Activated CD8-positive, alpha-beta memory T cell treated with anti-CD3 and anti-CD28 coated beads for 24 hours (primary cell): ENCODE data around the gene GIMAP1.

Experiments used
- DNase-seq: peaks from one replicate; pipeline ENCODE4 v3.0.0-alpha.2; 2020

The GIMAP1 gene

DNA sequence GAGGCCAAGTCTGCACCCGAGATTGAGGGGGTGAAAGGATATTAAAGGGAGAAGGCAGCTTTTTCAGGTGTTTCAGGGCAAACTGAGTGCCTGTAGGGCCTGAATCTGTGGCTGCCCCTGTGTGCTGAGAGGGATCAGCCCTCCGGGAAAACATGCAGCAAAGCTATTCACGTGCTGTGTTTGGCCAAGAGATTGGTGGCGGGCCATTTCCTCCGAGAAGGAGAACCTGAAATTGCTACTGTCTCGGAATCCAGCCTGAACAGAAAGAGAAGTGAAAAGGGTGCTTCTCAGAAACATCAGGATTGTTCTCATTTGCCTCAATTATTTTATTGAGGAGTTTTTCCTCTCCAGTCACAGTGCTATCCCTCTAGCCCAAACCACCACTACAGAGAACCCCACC, 36.8 kb downstream of the GIMAP1 start:
- DNase-seq, result no peak

DNA sequence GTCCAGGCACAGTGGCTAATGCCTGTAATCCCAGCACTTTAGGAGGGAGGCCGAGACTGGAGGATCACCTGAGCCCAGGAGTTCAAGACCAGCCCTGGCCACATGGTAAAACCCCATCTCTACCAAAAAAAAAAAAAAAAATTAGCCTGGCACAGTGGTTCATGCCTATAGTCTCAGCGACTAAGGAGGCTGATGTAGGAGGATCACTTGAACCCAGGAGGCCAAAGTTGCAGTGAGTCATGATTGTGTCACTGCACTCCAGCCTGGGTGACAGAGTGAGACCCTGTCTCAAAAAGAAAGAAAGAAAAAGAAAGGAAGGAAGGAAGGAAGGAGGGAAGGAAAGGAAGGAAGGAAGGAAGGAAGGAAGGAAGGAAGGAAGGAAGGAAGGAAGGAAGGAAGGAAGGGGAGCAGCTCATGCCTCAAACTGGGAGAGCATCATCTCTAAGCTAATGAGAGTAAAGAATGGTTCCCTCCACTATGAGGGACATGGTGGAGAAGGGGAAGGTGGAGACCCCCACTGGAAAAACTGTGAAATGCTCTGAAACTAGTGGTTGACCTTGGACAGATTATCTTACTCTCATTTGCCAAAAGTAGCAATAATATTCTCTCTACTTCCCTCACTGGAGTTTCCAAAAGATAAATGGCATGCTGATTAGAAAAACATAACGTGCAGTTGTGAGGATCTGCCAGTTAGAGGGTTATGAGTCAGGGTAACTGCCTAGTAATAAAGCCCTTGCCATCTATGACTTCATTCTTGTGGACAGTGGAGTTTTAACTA, 37.6 kb downstream of the GIMAP1 start:
- no peak for DNase-seq

DNA sequence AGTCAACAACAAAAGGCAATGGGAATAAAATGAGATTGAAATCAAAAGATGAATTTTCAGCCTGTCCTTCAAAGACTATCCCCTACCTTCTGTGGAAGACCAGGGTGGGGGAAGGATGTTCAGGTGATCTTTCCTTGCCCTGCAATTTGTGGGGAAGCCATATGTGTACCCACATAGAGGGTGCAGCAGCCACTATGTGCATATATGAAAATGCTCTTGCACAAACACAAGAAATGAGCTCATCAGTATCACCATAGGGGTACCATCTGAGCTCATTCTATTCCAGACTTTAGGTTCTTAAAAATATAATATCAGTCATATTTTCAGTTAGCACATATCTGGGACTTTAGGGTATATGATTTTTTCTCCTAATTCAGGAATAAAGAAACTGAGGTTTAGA, 38.5 kb downstream of the GIMAP1 start:
- no peak for DNase-seq

DNA sequence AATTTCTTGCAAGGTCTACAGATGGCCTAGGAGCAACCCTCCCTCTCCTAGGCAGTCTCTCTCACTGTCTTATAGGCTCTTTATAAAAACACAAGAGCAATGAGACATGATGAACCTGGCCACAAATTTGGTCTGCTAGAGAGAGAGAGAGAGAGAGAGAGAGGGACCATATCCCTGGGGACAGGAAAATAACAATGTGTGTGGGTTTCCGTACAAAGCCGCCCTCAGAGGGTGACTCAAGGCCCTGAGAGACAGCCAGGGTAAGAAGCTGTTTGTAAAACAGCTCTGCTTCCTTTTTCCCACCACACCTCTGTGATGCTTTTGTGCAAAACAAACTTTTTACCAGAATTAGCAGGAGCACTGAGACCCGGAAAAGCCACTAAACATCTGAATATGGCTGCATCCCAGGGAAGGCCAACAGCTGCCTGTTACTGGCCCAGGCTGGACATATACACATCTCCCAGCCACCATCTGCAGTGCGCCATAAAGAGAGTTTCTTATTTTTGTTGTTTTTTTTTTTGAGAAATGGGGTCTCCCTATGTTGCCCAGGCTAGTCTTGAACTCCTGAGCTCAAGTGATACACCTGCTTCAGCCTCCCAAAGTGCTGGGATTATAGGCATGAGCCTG, 39.2 kb downstream of the GIMAP1 start:
- peak; percentile 76 for DNase-seq

DNA sequence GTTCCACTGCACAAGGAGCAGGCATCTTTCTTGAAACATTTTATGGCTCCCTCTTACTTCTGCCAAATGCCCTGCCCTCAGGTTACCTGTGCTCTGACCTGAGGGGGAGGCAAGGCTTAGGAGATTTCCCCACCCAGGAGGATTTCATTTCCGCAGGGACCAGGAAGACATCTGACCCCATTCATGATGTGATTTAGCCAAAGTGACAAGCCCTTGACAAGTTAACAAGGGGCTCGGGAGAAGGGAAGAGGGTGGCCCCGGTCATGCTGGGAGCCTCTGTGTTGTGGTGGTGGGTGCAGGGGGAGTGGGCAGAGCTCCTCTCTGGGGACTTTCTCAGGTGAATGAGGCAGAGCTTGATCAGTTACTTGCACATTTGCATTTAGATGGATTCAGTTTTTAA, 39.8 kb downstream of the GIMAP1 start:
- no peak for DNase-seq

DNA sequence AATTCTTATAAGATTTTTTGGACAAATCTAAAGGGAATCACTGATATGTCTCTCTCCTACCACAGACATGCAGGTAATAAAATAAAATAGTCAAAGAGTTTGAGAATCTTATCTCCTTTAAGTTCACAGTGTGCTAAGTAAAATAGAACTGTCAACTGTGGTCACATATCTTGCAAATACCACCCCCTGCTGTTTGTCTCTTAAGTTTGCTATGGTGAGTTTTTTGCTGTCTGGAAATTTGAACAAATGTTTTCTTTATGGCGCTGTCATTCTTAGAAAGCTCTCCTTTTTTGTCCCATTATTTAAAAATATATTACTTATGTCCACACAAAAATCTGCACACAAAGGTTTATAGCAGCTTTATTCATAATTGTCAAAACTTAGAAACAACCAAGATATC, 40.4 kb downstream of the GIMAP1 start:
- no peak for DNase-seq

DNA sequence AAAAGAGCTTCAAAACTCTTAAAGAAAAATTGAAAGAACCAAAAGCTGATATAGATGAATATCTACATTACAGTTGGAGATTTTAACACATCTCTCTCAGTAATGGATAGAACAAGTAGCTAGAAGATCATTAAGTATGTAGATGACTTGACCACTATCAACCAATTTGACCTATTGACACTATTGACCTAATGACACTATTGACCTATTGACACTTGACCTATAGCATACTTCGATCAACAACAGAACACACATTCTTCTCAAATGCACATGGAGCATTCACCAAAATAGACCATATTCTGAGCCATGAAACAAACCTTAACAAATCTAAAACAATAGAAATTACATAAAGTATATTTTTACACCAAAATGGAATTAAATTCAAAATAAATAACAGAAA, 43.1 kb downstream of the GIMAP1 start:
- DNase-seq, result no peak

DNA sequence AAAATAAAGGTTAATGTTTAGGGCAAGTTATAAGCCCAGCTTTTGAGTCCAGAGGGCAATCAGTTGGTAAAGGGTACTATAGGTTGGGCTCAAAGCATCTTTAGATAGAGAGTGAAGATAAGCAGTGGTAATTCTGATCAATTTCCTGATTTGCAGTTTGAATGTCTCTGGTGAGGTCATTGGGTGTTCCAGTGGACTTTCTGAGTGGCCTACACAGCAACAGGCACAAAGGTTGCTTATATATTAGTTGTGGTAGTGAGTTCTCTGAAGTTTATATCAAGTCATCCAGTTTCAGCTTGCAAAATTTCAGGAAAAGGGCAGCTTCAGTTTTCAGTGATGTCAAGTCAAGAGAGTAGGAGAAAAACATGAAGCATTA, 49.9 kb downstream of the GIMAP1 start:
- DNase-seq, result no peak

DNA sequence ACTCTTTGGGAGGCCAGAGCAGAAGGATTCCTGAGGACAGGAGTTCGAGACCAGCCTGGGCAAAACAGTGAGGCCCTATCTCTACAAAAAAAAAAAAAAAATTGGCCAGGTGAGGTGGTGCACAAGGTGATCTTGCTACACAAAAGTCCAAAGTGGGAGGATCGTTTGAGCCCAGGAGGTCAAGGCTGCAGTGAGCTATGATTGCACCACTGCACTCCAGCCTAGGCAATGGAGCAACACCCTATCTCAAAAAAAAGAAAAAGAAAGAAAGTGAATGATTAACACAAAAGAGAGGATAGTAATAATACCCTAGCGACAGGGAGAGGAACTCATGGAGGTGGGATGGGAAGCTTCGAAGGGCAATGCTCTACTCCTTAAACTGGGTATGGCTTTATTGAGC, 53.4 kb downstream of the GIMAP1 start:
- DNase-seq, result no peak
